GM12878 (cell line): ENCODE data around the gene TAS2R42. TPM values are rescaled to one million over a fixed set of nuclear protein-coding genes. Genes with fewer than 3 reads are reported as not detected.

ENCODE experiments used
- ATAC-seq: fragments of 200-7000 bp; cut with Tn5 transposase; 3 replicates; pipeline ENCODE4 v1.9.1; 2020; ENCODE audit warnings: mild to moderate bottlenecking, moderate library complexity
- BruUV-seq: library from RNA; stranded (reverse); fragments of 400-500 nt; replicated peaks from 2 replicates; lab custom pipeline; 2021; lab: Mats Ljungman, UMichigan
- CTCF ChIA-PET: fragments of 300-600 bp; sonication (Branson Sonifier 250); formaldehyde crosslinking; extraction: SDS; loops from one replicate; lab custom pipeline; 2021; ENCODE audit warnings: inconsistent platforms; lab: Yijun Ruan, JAX
- POLR2A ChIA-PET: fragments of 350-600 bp; formaldehyde crosslinking; extraction: SDS; loops from one replicate; lab custom pipeline; 2021; ENCODE audit warnings: inconsistent platforms; lab: Charles Lee
- RAD21 ChIA-PET: fragments of 300-600 bp; sonication (Branson Sonifier 250); formaldehyde crosslinking; loops from one replicate; lab custom pipeline; 2023; ENCODE audit warnings: antibody characterized with exemption; ENCODE audit not compliant: unreplicated experiment; lab: Charles Lee
- SMC1A ChIA-PET: fragments of 300-600 bp; sonication (Branson Sonifier 250); formaldehyde crosslinking; loops from one replicate; lab custom pipeline; 2023; ENCODE audit not compliant: unreplicated experiment, uncharacterized antibody; lab: Charles Lee
- DNase-seq: peaks from one replicate; pipeline ENCODE4 v3.0.0-alpha.2; 2011; ENCODE audit warnings: low read depth, low spot score
- FAIRE-seq: peaks from 3 replicates; lab custom pipeline; 2011; peaks lifted over from hg19 to GRCh38; lab: Jason Lieb, UNC
- H2AFZ ChIP-seq: 2 replicates; pipeline ENCODE4 v1.6.0; 2011; ENCODE audit warnings: low read depth, low read length, control low read depth; ENCODE audit not compliant: control insufficient read depth
- H3K27ac ChIP-seq: 2 replicates; pipeline ENCODE4 v1.5.1; 2011; ENCODE audit warnings: control low read depth; ENCODE audit not compliant: control insufficient read depth, insufficient read depth
- H3K27me3 ChIP-seq, 2 experiments: replicated peaks in 1 of 2; 2 replicates each; pipeline versions ENCODE4 v1.6.0 to v1.6.1; 2011; ENCODE audit warnings: low read length in 1 of 2; ENCODE audit not compliant: control insufficient read depth in 2 of 2, insufficient read depth in 2 of 2
- H3K36me3 ChIP-seq, 2 experiments: 2 replicates each; pipeline ENCODE4 v1.5.1; 2011; ENCODE audit warnings: low read length in 1 of 2; ENCODE audit not compliant: control insufficient read depth in 2 of 2, insufficient read depth in 2 of 2
- H3K4me1 ChIP-seq: 2 replicates; pipeline ENCODE4 v1.6.1; 2011; ENCODE audit warnings: mild to moderate bottlenecking, low read length, moderate library complexity, mixed read lengths; ENCODE audit not compliant: control insufficient read depth, insufficient read depth
- H3K4me2 ChIP-seq: 2 replicates; pipeline ENCODE4 v1.6.0; 2011; ENCODE audit warnings: control low read depth; ENCODE audit not compliant: control insufficient read depth, insufficient read depth
- H3K4me3 ChIP-seq: fragments of 200-600 bp; sonication (generic); 2 replicates; pipeline ENCODE4 v1.5.1; 2016
- H3K79me2 ChIP-seq: 2 replicates; pipeline ENCODE4 v1.6.0; 2011; ENCODE audit warnings: low read length; ENCODE audit not compliant: control insufficient read depth, insufficient read depth
- H3K9ac ChIP-seq: 2 replicates; pipeline ENCODE4 v1.8.0; 2011; ENCODE audit warnings: low read length, control low read depth, mixed read lengths; ENCODE audit not compliant: control insufficient read depth, insufficient read depth
- H3K9me3 ChIP-seq: replicated peaks from 3 replicates; pipeline ENCODE4 v1.5.1; 2011; ENCODE audit warnings: mild to moderate bottlenecking, low read length; ENCODE audit not compliant: control insufficient read depth, insufficient read depth
- H4K20me1 ChIP-seq: 2 replicates; pipeline ENCODE4 v1.6.0; 2011; ENCODE audit not compliant: control insufficient read depth, insufficient read depth
- ATF7 ChIP-seq: fragments of 450-650 bp; IDR thresholded peaks from 2 replicates; pipeline ENCODE4 v1.6.1; 2016; ENCODE audit warnings: low read depth, mild to moderate bottlenecking
- BMI1 ChIP-seq: fragments of 450-650 bp; IDR thresholded peaks from 2 replicates; pipeline ENCODE4 v1.6.1; 2016; ENCODE audit warnings: mild to moderate bottlenecking, moderate library complexity, borderline replicate concordance
- EED ChIP-seq: sonication (generic); IDR thresholded peaks from 2 replicates; pipeline ENCODE4 v1.6.1; 2016; ENCODE audit warnings: antibody characterized with exemption, low read depth
- GATAD2B ChIP-seq: fragments of 450-650 bp; conservative IDR thresholded peaks from 2 replicates; pipeline ENCODE4 v1.6.1; 2017; ENCODE audit warnings: low read depth, mild to moderate bottlenecking, moderate library complexity
- NFIC ChIP-seq: IDR thresholded peaks from 2 replicates; pipeline ENCODE4 v1.6.1; 2012; ENCODE audit warnings: low read depth, mild to moderate bottlenecking, inconsistent platforms, low read length, moderate library complexity
- NFYB ChIP-seq: IDR thresholded peaks from 2 replicates; pipeline ENCODE4 v1.6.1; 2011; ENCODE audit warnings: low read depth, mild to moderate bottlenecking, low read length, improper control_type of control experiment, moderate library complexity; ENCODE audit not compliant: insufficient read depth
- PAX8 ChIP-seq: fragments of 450-650 bp; IDR thresholded peaks from 2 replicates; pipeline ENCODE4 v1.6.1; 2017; ENCODE audit warnings: mild to moderate bottlenecking, moderate library complexity
- RCOR1 ChIP-seq: conservative IDR thresholded peaks from 2 replicates; pipeline ENCODE4 v1.6.1; 2012; ENCODE audit warnings: low read depth, low read length, improper control_type of control experiment
- SPI1 ChIP-seq: IDR thresholded peaks from 2 replicates; pipeline ENCODE4 v1.6.1; 2011; ENCODE audit warnings: low read depth, mild to moderate bottlenecking, low read length, moderate library complexity, borderline replicate concordance; ENCODE audit not compliant: insufficient read depth
- STAT3 ChIP-seq: IDR thresholded peaks from 2 replicates; pipeline ENCODE4 v1.6.1; 2011; ENCODE audit warnings: low read depth, low read length, improper control_type of control experiment
- TAF1 ChIP-seq: IDR thresholded peaks from 2 replicates; pipeline ENCODE4 v1.6.1; 2011; ENCODE audit warnings: mild to moderate bottlenecking, low read depth, low read length, borderline replicate concordance
- TBL1XR1 ChIP-seq: IDR thresholded peaks from 2 replicates; pipeline ENCODE4 v1.6.1; 2012; ENCODE audit warnings: low read depth, low read length, improper control_type of control experiment
- WRNIP1 ChIP-seq: IDR thresholded peaks from 2 replicates; pipeline ENCODE4 v1.6.1; 2011; ENCODE audit warnings: low read depth, low read length, improper control_type of control experiment, borderline replicate concordance
- YY1 ChIP-seq: IDR thresholded peaks from 2 replicates; pipeline ENCODE4 v1.6.1; 2011; ENCODE audit warnings: low read depth, mild to moderate bottlenecking, low read length
- ZNF384 ChIP-seq: IDR thresholded peaks from 2 replicates; pipeline ENCODE4 v1.6.1; 2012; ENCODE audit warnings: low read depth, mild to moderate bottlenecking, low read length, improper control_type of control experiment, borderline replicate concordance
- WGBS: methylation state at CpG from one replicate; pipeline ENCODE4 v1.1.6; 2016; ENCODE audit warnings: low lambda C conversion rate; ENCODE audit not compliant: insufficient replicate concordance, insufficient coverage; ENCODE audit errors: missing lambda C conversion rate; 5-methylcytosine and 5-hydroxymethylcytosine counted together
- in situ Hi-C: fragments of 300-500 bp; cut with MboI; formaldehyde crosslinking; loops from 9 replicates; pipeline ENCODE4 v1.14.3; 2018; ENCODE audit warnings: mixed read lengths
- intact Hi-C: fragments of 100-400 bp; cut with micrococcal nuclease; formaldehyde crosslinking; loops from one replicate; pipeline ENCODE4 v1.14.2; 2022; ENCODE audit not compliant: unreplicated experiment
- polyA plus RNA-seq, 11 experiments: library from polyadenylated mRNA; depleted of rRNA in 4 of 11; unstranded in 6 of 11; stranded (reverse) in 5 of 11; fragments of >200 nt; fragmentation: Nextera tagmentation in 4 of 11; fragmentation: Illumina TruSeq in 1 of 11; extraction: Ambion mirVana in 4 of 11; extraction: Trizol in 1 of 11; gene quantifications; 1 replicate in 1 of 11; 2 replicates in 10 of 11; pipeline versions ENCODE4 v1.2.1 to v1.2.3, GENCODE V29; 2011 to 2016; ENCODE audit warnings: inconsistent platforms in 2 of 11, missing spikeins in 2 of 11, low read depth in 1 of 11
- total RNA-seq, 4 experiments: library from RNA; depleted of rRNA in 3 of 4; stranded (reverse); fragments of >200 nt in 3 of 4; fragmentation: Illumina TruSeq in 1 of 4; extraction: Trizol in 1 of 4; gene quantifications; 2 replicates each; pipeline versions ENCODE4 v1.2.1 to v1.2.3, GENCODE V29; 2013 to 2021
- TF ChIP-seq, protein P1 (sequence below): IDR thresholded peaks from 2 replicates; pipeline ENCODE4 v1.6.1; 2012; ENCODE audit warnings: low read depth, low read length, improper control_type of control experiment
- TF ChIP-seq, protein P2 (sequence below): fragments of 450-650 bp; conservative IDR thresholded peaks from 2 replicates; pipeline ENCODE4 v1.6.1; 2017; ENCODE audit warnings: mild to moderate bottlenecking, moderate library complexity

TAS2R42 gene
- total and polyA plus RNA-seq, 10 of the 15 experiments (the other 5 are each of a cell fraction or from before 2014, with no cell fraction given): not detected

DNA sequence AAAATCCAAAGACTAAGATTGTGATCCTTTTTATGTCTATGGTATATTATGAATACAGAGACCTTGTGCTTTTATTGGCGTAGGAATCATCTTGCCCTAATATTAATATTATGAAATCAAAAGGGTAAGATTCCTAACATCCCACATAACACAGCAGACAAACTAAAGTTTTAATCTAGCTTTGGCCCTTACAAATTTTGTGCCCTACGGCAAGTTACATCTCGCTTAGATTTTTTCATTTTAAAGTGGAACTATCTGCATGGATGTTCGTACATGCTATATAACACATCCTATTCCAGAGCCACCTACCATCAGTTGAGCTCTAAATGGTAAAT lies 16.0 kb downstream of the TAS2R42 start:
- H3K9me3 ChIP-seq: peaks cover 2% of the 10 kb centered on the region; the same call in 2 of the 3 replicates
- peak overlapping the region; percentile 65 for H3K4me3 ChIP-seq
- in situ Hi-C loops: no loop called here
- H3K27ac ChIP-seq: peak overlapping the region; percentile 79
- H3K79me2 ChIP-seq: peaks cover 79% of the 10 kb centered on the region
- H2AFZ ChIP-seq: peak overlapping the region; percentile 82; the same call in 1 of the 2 replicates
- ChIA-PET POLR2A (interaction anchor here (1.0 to 1.7 kb wide), 2 partner anchors 11 kb away, joined by 3 to 7 read pairs; no protein-coding TSS in a partner anchor), SMC1A (interaction anchor here (0.7 to 3.6 kb wide), 9 partner anchors 8 to 314 kb away, joined by 3 to 20 read pairs (median 4); partner anchors contain the start of gene TAS2R30), CTCF (interaction anchor here (0.6 to 2.1 kb wide), 5 partner anchors 8 to 420 kb away, joined by 3 to 10 read pairs (median 3); no protein-coding TSS in a partner anchor), RAD21 (interaction anchor here (0.5 to 1.3 kb wide), 4 partner anchors 33 to 561 kb away, joined by 3 read pairs; no protein-coding TSS in a partner anchor)
- ATAC-seq: no peak
- no peaks in the 10 kb centered on the region for H3K4me1 ChIP-seq
- no peak for DNase-seq
- no peaks in the 10 kb centered on the region for H3K27me3 ChIP-seq
- peaks cover 0 to 10% of the 10 kb centered on the region in 2 experiments; a peak in 2 of 4 replicates for H3K36me3 ChIP-seq
- FAIRE-seq: no peak
- H3K4me2 ChIP-seq: peak overlapping the region; percentile 82
- 0% methylated on average over 4 of the region's 4 CpGs for WGBS
- no TSS peak for BruUV-seq
- intact Hi-C loops: no loop called here
- TF ChIP-seq YY1 (no peak), ATF7 (no peak), TAF1 (no peak), WRNIP1 (no peak), EED (no peak), SPI1 (no peak), ZNF384 (no peak), RCOR1 (no peak), NFYB (no peak), NFIC (0 out of 2 replicates have a peak, but pooled peaks have one; percentile 10), GATAD2B (no peak), STAT3 (no peak), PAX8 (peak; percentile 58; the same call in 1 of the 2 replicates), TBL1XR1 (no peak), BMI1 (no peak)
- TF ChIP-seq, protein P1, sequence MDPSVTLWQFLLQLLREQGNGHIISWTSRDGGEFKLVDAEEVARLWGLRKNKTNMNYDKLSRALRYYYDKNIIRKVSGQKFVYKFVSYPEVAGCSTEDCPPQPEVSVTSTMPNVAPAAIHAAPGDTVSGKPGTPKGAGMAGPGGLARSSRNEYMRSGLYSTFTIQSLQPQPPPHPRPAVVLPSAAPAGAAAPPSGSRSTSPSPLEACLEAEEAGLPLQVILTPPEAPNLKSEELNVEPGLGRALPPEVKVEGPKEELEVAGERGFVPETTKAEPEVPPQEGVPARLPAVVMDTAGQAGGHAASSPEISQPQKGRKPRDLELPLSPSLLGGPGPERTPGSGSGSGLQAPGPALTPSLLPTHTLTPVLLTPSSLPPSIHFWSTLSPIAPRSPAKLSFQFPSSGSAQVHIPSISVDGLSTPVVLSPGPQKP: no peak
- TF ChIP-seq, protein P2, sequence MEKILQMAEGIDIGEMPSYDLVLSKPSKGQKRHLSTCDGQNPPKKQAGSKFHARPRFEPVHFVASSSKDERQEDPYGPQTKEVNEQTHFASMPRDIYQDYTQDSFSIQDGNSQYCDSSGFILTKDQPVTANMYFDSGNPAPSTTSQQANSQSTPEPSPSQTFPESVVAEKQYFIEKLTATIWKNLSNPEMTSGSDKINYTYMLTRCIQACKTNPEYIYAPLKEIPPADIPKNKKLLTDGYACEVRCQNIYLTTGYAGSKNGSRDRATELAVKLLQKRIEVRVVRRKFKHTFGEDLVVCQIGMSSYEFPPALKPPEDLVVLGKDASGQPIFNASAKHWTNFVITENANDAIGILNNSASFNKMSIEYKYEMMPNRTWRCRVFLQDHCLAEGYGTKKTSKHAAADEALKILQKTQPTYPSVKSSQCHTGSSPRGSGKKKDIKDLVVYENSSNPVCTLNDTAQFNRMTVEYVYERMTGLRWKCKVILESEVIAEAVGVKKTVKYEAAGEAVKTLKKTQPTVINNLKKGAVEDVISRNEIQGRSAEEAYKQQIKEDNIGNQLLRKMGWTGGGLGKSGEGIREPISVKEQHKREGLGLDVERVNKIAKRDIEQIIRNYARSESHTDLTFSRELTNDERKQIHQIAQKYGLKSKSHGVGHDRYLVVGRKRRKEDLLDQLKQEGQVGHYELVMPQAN: no peak
- H4K20me1 ChIP-seq: no peaks in the 10 kb centered on the region
- H3K9ac ChIP-seq: peak overlapping the region; percentile 77
